ENCODE measurements around the gene CCDC148. TPM values are rescaled to one million over a fixed set of nuclear protein-coding genes. Genes with fewer than 3 reads are reported as not detected.

Gene CCDC148
- total RNA-seq, 8 experiments from 2014 or later = 0.45 to 7.0 (median 1.5) TPM

GRCh38 chr2:158204741-158205165, 251.8 kb downstream of the CCDC148 start:
- WGBS, 10 experiments = 17 to 100% (median 88%) methylated on average over 1 of the region's 1 CpG; no CpG with 5 or more reads in 3 of the 10 experiments
- Histone ChIP-seq H3K4me1 (replicated peaks in 1 of 2) (no peaks in the 10 kb centered on the region), H3K4me3 (no peak overlapping the region), H3K27ac (no peak overlapping the region)
- in situ Hi-C loops (cut with MboI; ENCODE audit: low pct_unique_long_range_greater_than_20kb in 2 of 9, low sequenced_read_pairs in 9 of 9, unreplicated experiment in 9 of 9) = no loop called here
- ATAC-seq (replicated peaks in 6 of 8) = peak in 3 of 8 experiments; percentile 21 to 72 (median 43)

GRCh38 chr2:158202161-158202815, 254.3 kb downstream of the CCDC148 start:
- H3K4me3 ChIP-seq = no peak overlapping the region
- H3K4me1 ChIP-seq (replicated peaks in 1 of 2) = no peaks in the 10 kb centered on the region
- ATAC-seq (replicated peaks in 6 of 8) = peak in 4 of 8 experiments; percentile 31 to 86 (median 48)
- in situ Hi-C loops (cut with MboI; ENCODE audit: low pct_unique_long_range_greater_than_20kb in 2 of 9, low sequenced_read_pairs in 9 of 9, unreplicated experiment in 9 of 9) = no loop called here
- WGBS, 10 experiments = 25 to 100% (median 80%) methylated on average over 2 to 6 of the region's 6 CpGs
- H3K27ac ChIP-seq = no peak overlapping the region

GRCh38 chr2:158199928-158200650, 256.5 kb downstream of the CCDC148 start:
- H3K4me1 ChIP-seq (replicated peaks in 1 of 2) = no peaks in the 10 kb centered on the region
- WGBS, 10 experiments = 72 to 100% (median 80%) methylated on average over 1 to 2 of the region's 2 CpGs; no CpG with 5 or more reads in 1 of the 10 experiments
- no peak for ATAC-seq (replicated peaks in 6 of 8)
- in situ Hi-C loops (cut with MboI; ENCODE audit: low pct_unique_long_range_greater_than_20kb in 2 of 9, low sequenced_read_pairs in 9 of 9, unreplicated experiment in 9 of 9) = loop anchor here in 2 of 9 experiments (25.0 kb wide), 2 partner anchors 262 to 537 kb away; partner anchors contain the start of genes CCDC148 (in 2 of the 2) and PKP4 (in 2 of the 2)
- no peak overlapping the region for H3K27ac ChIP-seq
- H3K4me3 ChIP-seq = no peak overlapping the region

GRCh38 chr2:158197940-158198339, 258.6 kb downstream of the CCDC148 start:
- Histone ChIP-seq H3K27ac (no peak overlapping the region), H3K4me1 (replicated peaks in 1 of 2) (no peaks in the 10 kb centered on the region), H3K4me3 (no peak overlapping the region)
- no peak for ATAC-seq (replicated peaks in 6 of 8)
- in situ Hi-C loops (cut with MboI; ENCODE audit: low pct_unique_long_range_greater_than_20kb in 2 of 9, low sequenced_read_pairs in 9 of 9, unreplicated experiment in 9 of 9) = loop anchor here in 2 of 9 experiments (25.0 kb wide), 2 partner anchors 264 to 539 kb away; partner anchors contain the start of genes CCDC148 (in 2 of the 2) and PKP4 (in 2 of the 2)
- 50 to 100% (median 100%) methylated on average over 1 of the region's 1 CpG; no CpG with 5 or more reads in 4 of the 10 experiments for WGBS, 10 experiments

GRCh38 chr2:158194229-158194628, 262.3 kb downstream of the CCDC148 start:
- ATAC-seq (replicated peaks in 6 of 8) = no peak
- in situ Hi-C loops (cut with MboI; ENCODE audit: low pct_unique_long_range_greater_than_20kb in 2 of 9, low sequenced_read_pairs in 9 of 9, unreplicated experiment in 9 of 9) = loop anchor here in 2 of 9 experiments (25.0 kb wide), 2 partner anchors 268 to 543 kb away; partner anchors contain the start of genes CCDC148 (in 2 of the 2) and PKP4 (in 2 of the 2)
- Histone ChIP-seq H3K27ac (no peak overlapping the region), H3K4me3 (no peak overlapping the region), H3K4me1 (replicated peaks in 1 of 2) (peaks cover 0 to 3% of the 10 kb centered on the region in 2 donors)
- WGBS, 10 experiments = 50 to 100% (median 88%) methylated on average over 1 to 2 of the region's 2 CpGs; no CpG with 5 or more reads in 4 of the 10 experiments

- WGBS, 10 experiments = 0 to 100% (median 74%) methylated on average over 1 to 2 of the region's 2 CpGs; no CpG with 5 or more reads in 1 of the 10 experiments
- H3K27ac ChIP-seq = no peak overlapping the region
- in situ Hi-C loops (cut with MboI; ENCODE audit: low pct_unique_long_range_greater_than_20kb in 2 of 9, low sequenced_read_pairs in 9 of 9, unreplicated experiment in 9 of 9) = loop anchor here in 2 of 9 experiments (25.0 kb wide), 2 partner anchors 270 to 545 kb away; partner anchors contain the start of genes CCDC148 (in 2 of the 2) and PKP4 (in 2 of the 2)
- H3K4me3 ChIP-seq = no peak overlapping the region
- peak in 3 of 8 experiments; percentile 62 to 77 (median 72) for ATAC-seq (replicated peaks in 6 of 8)
- peaks cover 0 to 3% of the 10 kb centered on the region in 2 donors for H3K4me1 ChIP-seq (replicated peaks in 1 of 2)
These were observed 263.8 kb downstream of the CCDC148 start for GRCh38 chr2:158192515-158193443.

GRCh38 chr2:158191076-158191895, 265.3 kb downstream of the CCDC148 start:
- peak in 3 of 8 experiments; percentile 54 to 62 (median 58) for ATAC-seq (replicated peaks in 6 of 8)
- Histone ChIP-seq H3K4me1 (replicated peaks in 1 of 2) (peaks cover 0 to 3% of the 10 kb centered on the region in 2 donors), H3K27ac (no peak overlapping the region), H3K4me3 (no peak overlapping the region)
- WGBS, 10 experiments = 0 to 41% (median 5%) methylated on average over 2 to 7 of the region's 7 CpGs; no CpG with 5 or more reads in 1 of the 10 experiments
- in situ Hi-C loops (cut with MboI; ENCODE audit: low pct_unique_long_range_greater_than_20kb in 2 of 9, low sequenced_read_pairs in 9 of 9, unreplicated experiment in 9 of 9) = loop anchor here in 2 of 9 experiments (25.0 kb wide), 2 partner anchors 271 to 546 kb away; partner anchors contain the start of genes CCDC148 (in 2 of the 2) and PKP4 (in 2 of the 2)

GRCh38 chr2:158189526-158189925, 267.0 kb downstream of the CCDC148 start:
- in situ Hi-C loops (cut with MboI; ENCODE audit: low pct_unique_long_range_greater_than_20kb in 2 of 9, low sequenced_read_pairs in 9 of 9, unreplicated experiment in 9 of 9) = loop anchor here in 2 of 9 experiments (25.0 kb wide), 2 partner anchors 273 to 548 kb away; partner anchors contain the start of genes CCDC148 (in 2 of the 2) and PKP4 (in 2 of the 2)
- no peak overlapping the region for H3K4me3 ChIP-seq
- peaks cover 0 to 3% of the 10 kb centered on the region in 2 donors for H3K4me1 ChIP-seq (replicated peaks in 1 of 2)
- H3K27ac ChIP-seq = no peak overlapping the region
- ATAC-seq (replicated peaks in 6 of 8) = no peak

GRCh38 chr2:158187908-158188307, 268.6 kb downstream of the CCDC148 start:
- Histone ChIP-seq H3K4me3 (no peak overlapping the region), H3K4me1 (replicated peaks in 1 of 2) (peaks cover 0 to 3% of the 10 kb centered on the region in 2 donors), H3K27ac (no peak overlapping the region)
- 0 to 100% (median 80%) methylated on average over 1 of the region's 1 CpG; no CpG with 5 or more reads in 5 of the 10 experiments for WGBS, 10 experiments
- no peak for ATAC-seq (replicated peaks in 6 of 8)
- in situ Hi-C loops (cut with MboI; ENCODE audit: low pct_unique_long_range_greater_than_20kb in 2 of 9, low sequenced_read_pairs in 9 of 9, unreplicated experiment in 9 of 9) = loop anchor here in 2 of 9 experiments (25.0 kb wide), 2 partner anchors 274 to 549 kb away; partner anchors contain the start of genes CCDC148 (in 2 of the 2) and PKP4 (in 2 of the 2)

- Histone ChIP-seq H3K4me1 (replicated peaks in 1 of 2) (no peaks in the 10 kb centered on the region), H3K4me3 (no peak overlapping the region), H3K27ac (no peak overlapping the region)
- ATAC-seq (replicated peaks in 6 of 8) = no peak
- in situ Hi-C loops (cut with MboI; ENCODE audit: low pct_unique_long_range_greater_than_20kb in 2 of 9, low sequenced_read_pairs in 9 of 9, unreplicated experiment in 9 of 9) = loop anchor here in 2 of 9 experiments (25.0 kb wide), 2 partner anchors 278 to 553 kb away; partner anchors contain the start of genes CCDC148 (in 2 of the 2) and PKP4 (in 2 of the 2)
- 49 to 100% (median 85%) methylated on average over 1 to 3 of the region's 3 CpGs; no CpG with 5 or more reads in 2 of the 10 experiments for WGBS, 10 experiments
These were observed 271.8 kb downstream of the CCDC148 start for GRCh38 chr2:158184556-158185343.

Data from motor neuron (in vitro differentiated cells).